ENCODE data around the gene TLE2. TPM values are rescaled to one million over a fixed set of nuclear protein-coding genes. Genes with fewer than 3 reads are reported as not detected.
"Not testable (repeated sequence)": the region's sequence is repeated elsewhere in the genome, so short reads cannot be mapped to it uniquely, and the experiment has no call there.

The TLE2 gene
- total RNA-seq, 1 experiment from 2014 or later = 19.2 TPM

DNA sequence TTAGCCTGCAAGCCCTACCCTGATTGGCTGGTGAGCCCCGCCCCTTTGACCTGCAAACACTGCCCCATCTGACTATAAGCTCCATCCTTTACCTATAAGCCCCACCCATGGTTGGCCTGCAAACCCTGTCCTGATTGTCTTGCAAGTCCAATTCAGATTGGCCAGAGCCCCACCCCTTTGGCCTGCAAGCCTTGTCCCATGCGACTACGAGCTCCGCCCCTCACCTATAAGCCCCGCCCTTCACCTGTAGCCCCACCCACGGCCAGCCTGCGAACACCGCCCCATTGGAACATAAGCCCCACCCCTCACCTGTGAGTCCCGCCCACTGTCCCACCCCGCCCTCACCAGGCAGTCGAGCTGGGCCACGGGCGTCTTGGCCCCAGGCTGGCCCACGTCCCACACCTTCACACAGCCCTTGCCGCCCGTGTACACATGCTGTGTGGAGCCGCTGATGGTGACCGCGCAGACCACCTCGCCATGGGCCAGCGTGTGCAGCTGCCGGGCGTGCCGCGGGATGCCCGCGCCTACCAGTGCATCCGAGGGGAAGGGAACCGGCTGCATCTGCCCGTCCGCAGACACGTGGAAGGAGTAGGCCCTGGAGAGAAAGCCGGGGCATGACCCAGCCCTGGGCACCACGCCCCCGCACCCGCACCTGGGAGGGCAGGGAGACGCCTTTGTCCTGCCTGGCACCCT lies 22.9 kb downstream of the TLE2 start:
- Histone ChIP-seq H3K36me3 (peaks cover 4% of the 10 kb centered on the region; the same call in 1 of the 2 replicates), H3K27me3 (replicated peaks) (no peaks in the 10 kb centered on the region), H3K4me3 (no peak overlapping the region), H3K27ac (no peak overlapping the region), H3K4me1 (replicated peaks) (no peaks in the 10 kb centered on the region), H3K9me3 (replicated peaks) (no peaks in the 10 kb centered on the region)
- no peak for DNase-seq (ENCODE audit: low read depth in 1 of 2, low spot score in 2 of 2)

- Histone ChIP-seq H3K4me3 (no peak overlapping the region), H3K9me3 (replicated peaks) (no peaks in the 10 kb centered on the region), H3K36me3 (no peaks in the 10 kb centered on the region; the same call in 1 of the 2 replicates), H3K4me1 (replicated peaks) (no peaks in the 10 kb centered on the region), H3K27me3 (replicated peaks) (no peaks in the 10 kb centered on the region), H3K27ac (no peak overlapping the region)
- DNase-seq (ENCODE audit: low read depth in 1 of 2, low spot score in 2 of 2) = no peak
Measured at GRCh38 chr19:3005345-3005744, 23.7 kb downstream of the TLE2 start.

- DNase-seq (ENCODE audit: low read depth in 1 of 2, low spot score in 2 of 2) = no peak
- no peaks in the 10 kb centered on the region; the same call in 1 of the 2 replicates for H3K36me3 ChIP-seq
- no peak overlapping the region for H3K4me3 ChIP-seq
- H3K27ac ChIP-seq = no peak overlapping the region
- no peaks in the 10 kb centered on the region for H3K27me3 ChIP-seq (replicated peaks)
- no peaks in the 10 kb centered on the region for H3K4me1 ChIP-seq (replicated peaks)
- no peaks in the 10 kb centered on the region for H3K9me3 ChIP-seq (replicated peaks)
Measured at GRCh38 chr19:3004522-3004921, 24.6 kb downstream of the TLE2 start.

DNA sequence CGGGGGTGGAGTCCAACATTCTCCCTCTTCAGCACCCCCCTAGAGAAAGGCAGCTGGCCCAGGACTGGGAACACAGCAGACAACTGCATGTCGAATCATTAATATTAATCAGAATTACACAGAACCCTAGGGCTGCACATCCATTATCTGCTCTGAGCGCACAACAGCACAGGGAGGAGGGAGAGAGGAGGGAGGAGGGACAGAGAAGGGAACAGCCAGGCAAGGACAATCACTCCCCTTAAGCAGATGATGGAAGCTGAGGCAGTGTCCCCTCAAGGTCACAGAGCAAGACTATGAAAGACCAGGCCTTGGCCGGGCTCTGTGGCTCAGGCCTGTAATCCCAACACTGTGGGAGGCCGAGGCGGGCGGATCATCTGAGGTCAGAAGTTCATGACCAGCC lies 26.0 kb downstream of the TLE2 start:
- DNase-seq (ENCODE audit: low read depth in 1 of 2, low spot score in 2 of 2) = no peak
- H3K27me3 ChIP-seq (replicated peaks) = no peaks in the 10 kb centered on the region
- H3K4me1 ChIP-seq (replicated peaks) = no peaks in the 10 kb centered on the region
- H3K4me3 ChIP-seq = no peak overlapping the region
- no peaks in the 10 kb centered on the region; the same call in 1 of the 2 replicates for H3K36me3 ChIP-seq
- no peaks in the 10 kb centered on the region for H3K9me3 ChIP-seq (replicated peaks)
- no peak overlapping the region for H3K27ac ChIP-seq

- Histone ChIP-seq H3K4me1 (replicated peaks) (no peaks in the 10 kb centered on the region), H3K4me3 (no peak overlapping the region), H3K27me3 (replicated peaks) (no peaks in the 10 kb centered on the region), H3K27ac (no peak overlapping the region), H3K36me3 (no peaks in the 10 kb centered on the region), H3K9me3 (replicated peaks) (no peaks in the 10 kb centered on the region)
- DNase-seq (ENCODE audit: low read depth in 1 of 2, low spot score in 2 of 2) = no peak
Measured at GRCh38 chr19:3001235-3001800, 27.8 kb downstream of the TLE2 start.

DNA sequence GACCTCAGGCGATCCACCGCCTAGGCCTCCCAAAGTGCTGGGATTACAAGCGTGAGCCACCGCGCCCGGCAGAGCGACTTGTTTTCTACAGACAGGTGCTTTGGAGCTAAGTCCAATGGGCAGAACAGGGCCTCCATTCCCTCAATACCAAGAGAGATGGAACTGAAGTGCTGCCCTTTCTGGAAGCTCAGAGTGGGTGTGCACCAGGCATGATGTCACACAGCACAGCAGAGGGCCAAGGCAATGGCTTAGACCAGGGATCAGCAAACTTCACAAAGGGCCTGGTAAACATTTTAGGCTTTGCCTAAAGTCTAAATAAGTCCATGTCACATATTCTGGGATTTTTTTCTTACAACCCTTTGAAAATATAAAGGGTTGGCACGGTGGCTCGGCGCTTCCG lies 30.4 kb downstream of the TLE2 start:
- no peaks in the 10 kb centered on the region for H3K4me1 ChIP-seq (replicated peaks)
- no peak overlapping the region for H3K4me3 ChIP-seq
- DNase-seq (ENCODE audit: low read depth in 1 of 2, low spot score in 2 of 2) = no peak
- no peaks in the 10 kb centered on the region for H3K27me3 ChIP-seq (replicated peaks)
- no peaks in the 10 kb centered on the region for H3K36me3 ChIP-seq
- H3K27ac ChIP-seq = no peak overlapping the region
- H3K9me3 ChIP-seq (replicated peaks) = no peaks in the 10 kb centered on the region

DNA sequence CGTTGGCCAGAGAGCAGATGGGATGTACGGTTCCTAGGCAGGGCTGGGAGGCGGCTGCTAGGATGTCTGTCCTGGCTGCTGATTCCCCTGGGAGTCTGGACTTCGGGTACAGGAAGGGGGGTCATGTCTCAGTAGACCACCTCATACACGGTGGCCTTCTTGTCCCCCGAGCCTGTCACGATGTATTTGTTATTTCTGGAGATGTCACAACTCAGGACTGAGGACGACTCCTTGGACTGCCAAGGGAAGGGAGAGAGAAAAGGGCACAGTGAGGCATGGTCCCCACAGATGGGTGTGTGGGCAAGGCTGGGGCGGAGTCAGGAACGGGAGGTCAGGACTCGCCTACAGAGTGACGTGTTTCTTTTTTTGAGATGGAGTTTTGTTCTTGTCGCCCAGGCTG lies 31.4 kb downstream of the TLE2 start:
- Histone ChIP-seq H3K4me1 (replicated peaks) (no peaks in the 10 kb centered on the region), H3K27ac (no peak overlapping the region), H3K4me3 (no peak overlapping the region), H3K36me3 (no peaks in the 10 kb centered on the region), H3K9me3 (replicated peaks) (no peaks in the 10 kb centered on the region), H3K27me3 (replicated peaks) (no peaks in the 10 kb centered on the region)
- no peak for DNase-seq (ENCODE audit: low read depth in 1 of 2, low spot score in 2 of 2)

DNA sequence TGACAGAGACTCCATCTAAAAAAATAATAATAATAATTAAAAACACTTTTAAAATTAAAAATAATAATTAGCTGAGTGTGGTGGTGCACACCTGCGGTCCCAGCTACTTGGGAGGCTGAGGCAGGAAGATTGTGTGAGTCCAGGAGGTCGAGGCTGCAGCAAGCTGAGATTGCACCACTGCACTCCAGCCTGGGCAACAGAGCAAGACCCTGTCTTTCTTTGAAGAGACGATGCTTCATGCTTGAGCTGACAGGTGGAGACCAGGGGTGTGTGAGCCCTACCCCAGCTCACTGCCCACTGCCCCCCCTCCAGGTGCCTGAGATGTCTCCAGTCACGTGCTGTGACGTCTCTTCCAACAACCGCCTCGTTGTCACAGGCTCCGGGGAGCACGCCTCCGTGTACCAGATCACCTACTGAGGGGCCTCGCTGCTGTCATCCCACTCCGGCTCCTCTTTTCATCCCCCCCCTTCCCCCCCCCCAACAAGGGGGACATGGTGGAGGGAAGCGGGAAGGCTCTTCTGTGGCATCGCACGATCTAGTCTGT lies 34.4 kb downstream of the TLE2 start:
- Histone ChIP-seq H3K4me3 (no peak overlapping the region), H3K9me3 (replicated peaks) (no peaks in the 10 kb centered on the region), H3K27ac (no peak overlapping the region), H3K4me1 (replicated peaks) (no peaks in the 10 kb centered on the region), H3K36me3 (no peaks in the 10 kb centered on the region), H3K27me3 (replicated peaks) (no peaks in the 10 kb centered on the region)
- DNase-seq (ENCODE audit: low read depth in 1 of 2, low spot score in 2 of 2) = no peak

DNA sequence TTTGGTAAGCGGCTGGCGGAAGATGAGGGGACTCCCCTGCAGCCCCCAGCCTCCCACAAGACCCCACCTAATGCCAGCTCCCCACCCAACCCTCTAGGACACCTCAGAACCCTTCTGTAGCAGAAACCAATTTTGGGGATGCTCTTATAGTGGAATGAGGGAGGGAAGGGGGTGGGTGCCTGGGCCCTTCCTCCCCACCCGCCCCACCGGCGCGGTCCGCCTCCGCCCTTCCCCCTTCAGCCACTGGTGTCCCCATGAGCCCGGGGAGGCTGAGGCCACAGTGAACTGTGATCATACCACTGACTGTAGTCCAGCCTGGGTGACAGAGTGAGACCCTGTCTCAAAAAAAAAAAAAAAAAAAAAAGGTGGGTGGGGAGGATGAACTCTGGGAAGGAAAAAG lies 35.5 kb downstream of the TLE2 start:
- Histone ChIP-seq H3K36me3 (no peaks in the 10 kb centered on the region), H3K9me3 (replicated peaks) (no peaks in the 10 kb centered on the region), H3K27ac (no peak overlapping the region), H3K4me3 (no peak overlapping the region), H3K27me3 (replicated peaks) (no peaks in the 10 kb centered on the region), H3K4me1 (replicated peaks) (no peaks in the 10 kb centered on the region)
- no peak for DNase-seq (ENCODE audit: low read depth in 1 of 2, low spot score in 2 of 2)

DNA sequence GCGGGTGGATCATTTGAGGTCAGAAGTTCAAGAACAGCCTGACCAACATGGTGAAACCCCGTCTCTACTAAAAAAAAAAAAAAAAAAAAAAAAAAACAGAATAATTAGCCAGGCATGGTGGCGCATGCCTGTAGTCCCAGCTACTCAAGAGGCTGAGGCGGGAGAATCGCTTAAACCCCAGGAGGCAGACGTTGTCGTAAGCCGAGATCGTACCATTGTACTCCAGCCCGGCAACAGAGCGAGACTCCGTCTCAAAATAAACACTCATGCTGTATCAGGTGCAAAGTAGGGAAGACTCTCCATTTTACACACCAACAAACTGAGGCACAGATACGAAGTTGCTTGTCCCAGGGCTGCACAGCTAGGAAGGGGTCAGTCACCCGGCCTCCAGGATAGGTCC lies 36.1 kb downstream of the TLE2 start:
- H3K4me1 ChIP-seq (replicated peaks) = no peaks in the 10 kb centered on the region
- no peak for DNase-seq (ENCODE audit: low read depth in 1 of 2, low spot score in 2 of 2)
- H3K36me3 ChIP-seq = no peaks in the 10 kb centered on the region
- H3K27me3 ChIP-seq (replicated peaks) = no peaks in the 10 kb centered on the region
- H3K27ac ChIP-seq = no peak overlapping the region
- no peak overlapping the region for H3K4me3 ChIP-seq
- no peaks in the 10 kb centered on the region for H3K9me3 ChIP-seq (replicated peaks)

GRCh38 chr19:2992333-2992732 lies 36.7 kb downstream of the TLE2 start:
- not testable (repeated sequence) for H3K36me3 ChIP-seq; H3K27ac ChIP-seq; DNase-seq (ENCODE audit: low read depth in 1 of 2, low spot score in 2 of 2); H3K27me3 ChIP-seq (replicated peaks); H3K9me3 ChIP-seq (replicated peaks); H3K4me1 ChIP-seq (replicated peaks); H3K4me3 ChIP-seq

DNA sequence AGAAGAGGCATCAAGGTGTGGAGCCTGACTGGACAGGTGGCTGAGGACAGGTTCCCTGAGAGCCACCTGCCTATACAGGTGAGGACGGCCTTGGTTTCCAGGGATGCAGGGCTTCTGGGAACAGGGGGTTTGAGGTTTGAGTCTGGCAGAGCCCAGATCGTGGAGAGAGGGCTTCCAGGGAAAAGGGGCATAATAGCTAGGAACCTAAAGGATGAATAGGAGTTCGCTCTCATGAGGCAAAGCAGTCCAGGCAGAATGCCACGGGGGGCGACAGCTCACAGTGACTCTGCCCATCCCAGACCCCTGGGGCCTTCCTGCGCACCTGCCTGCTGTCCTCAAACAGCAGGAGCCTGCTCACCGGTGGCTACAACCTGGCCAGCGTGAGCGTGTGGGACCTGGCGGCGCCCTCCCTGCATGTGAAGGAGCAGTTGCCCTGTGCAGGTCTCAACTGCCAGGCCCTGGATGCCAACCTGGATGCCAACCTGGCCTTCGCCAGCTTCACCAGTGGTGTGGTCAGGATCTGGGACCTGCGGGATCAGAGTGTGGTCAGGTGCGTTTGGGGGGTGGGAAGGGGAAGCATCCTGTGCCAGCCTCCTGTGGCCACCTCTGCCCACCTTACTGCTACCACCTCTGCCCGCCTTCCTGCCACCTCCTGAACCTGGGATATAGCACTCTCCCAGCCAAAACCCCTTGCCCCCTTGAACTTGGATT lies 39.7 kb downstream of the TLE2 start:
- Histone ChIP-seq H3K9me3 (replicated peaks) (no peaks in the 10 kb centered on the region), H3K4me1 (replicated peaks) (peaks cover 2% of the 10 kb centered on the region), H3K4me3 (no peak overlapping the region), H3K36me3 (no peaks in the 10 kb centered on the region), H3K27ac (no peak overlapping the region), H3K27me3 (replicated peaks) (no peaks in the 10 kb centered on the region)
- no peak for DNase-seq (ENCODE audit: low read depth in 1 of 2, low spot score in 2 of 2)

GRCh38 chr19:2988568-2988967 lies 40.5 kb downstream of the TLE2 start:
- no peaks in the 10 kb centered on the region for H3K9me3 ChIP-seq (replicated peaks)
- H3K4me3 ChIP-seq = no peak overlapping the region
- DNase-seq (ENCODE audit: low read depth in 1 of 2, low spot score in 2 of 2) = no peak
- H3K36me3 ChIP-seq = no peaks in the 10 kb centered on the region
- peaks cover 11% of the 10 kb centered on the region for H3K4me1 ChIP-seq (replicated peaks)
- no peaks in the 10 kb centered on the region for H3K27me3 ChIP-seq (replicated peaks)
- no peak overlapping the region for H3K27ac ChIP-seq

DNA sequence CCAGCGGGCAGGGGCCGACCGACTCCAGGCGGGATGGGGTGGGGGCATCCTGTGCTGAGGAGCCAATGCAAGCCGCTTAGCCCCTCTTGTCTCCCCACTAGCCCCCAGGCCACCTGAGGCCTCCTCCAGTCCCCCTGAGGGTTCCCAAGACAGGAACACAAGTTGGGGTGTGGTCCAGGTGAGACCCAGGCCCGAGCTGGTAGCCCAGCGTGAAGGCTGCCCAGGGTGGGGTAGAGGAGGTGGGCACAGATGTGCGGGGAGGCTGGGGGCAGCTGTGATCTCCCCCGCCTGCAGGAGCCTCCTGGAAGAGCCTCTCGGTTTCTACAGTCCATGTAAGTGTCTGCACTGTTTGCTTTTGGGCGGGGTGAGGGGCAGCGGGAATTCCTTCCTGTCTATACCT lies 41.3 kb downstream of the TLE2 start:
- H3K27me3 ChIP-seq (replicated peaks) = no peaks in the 10 kb centered on the region
- H3K4me3 ChIP-seq = no peak overlapping the region
- peaks cover 18% of the 10 kb centered on the region for H3K4me1 ChIP-seq (replicated peaks)
- no peaks in the 10 kb centered on the region for H3K9me3 ChIP-seq (replicated peaks)
- DNase-seq (ENCODE audit: low read depth in 1 of 2, low spot score in 2 of 2) = no peak
- no peaks in the 10 kb centered on the region for H3K36me3 ChIP-seq
- no peak overlapping the region for H3K27ac ChIP-seq
